Measurements from ENCODE around the gene CHST5. TPM values are rescaled to one million over a fixed set of nuclear protein-coding genes. Genes with fewer than 3 reads are reported as not detected.
"Not testable (repeated sequence)": the region's sequence is repeated elsewhere in the genome, so short reads cannot be mapped to it uniquely, and the experiment has no call there.

The CHST5 gene
- total RNA-seq, 1 donor from 2014 or later = 0.64 TPM

DNA sequence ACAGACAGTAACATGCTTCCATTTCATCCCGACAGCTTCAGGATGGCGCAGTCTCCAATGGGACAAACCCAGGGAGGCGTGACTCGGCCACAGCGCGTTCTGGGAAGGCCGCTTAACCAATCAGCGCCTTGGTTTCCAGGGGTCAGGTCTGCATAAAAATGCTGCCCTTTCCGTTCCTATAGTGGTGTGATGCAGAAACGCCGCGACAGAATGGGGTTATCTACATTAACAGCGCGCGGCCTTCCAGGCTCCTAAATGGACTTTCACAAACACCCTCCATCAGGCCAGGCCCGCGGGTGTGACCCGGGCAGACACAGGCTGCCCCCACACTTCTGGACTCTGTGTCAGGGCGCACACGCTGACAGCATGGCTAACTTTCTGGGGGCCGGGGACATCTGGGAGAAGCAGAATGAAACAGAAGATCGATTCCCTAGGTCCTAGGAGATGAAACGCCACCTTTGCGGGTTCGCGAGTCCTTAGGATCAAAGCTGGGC, 19.4 kb upstream of the CHST5 start:
- Mint-ChIP-seq H3K36me3 (ENCODE audit: unreplicated experiment) (no peaks in the 10 kb centered on the region), H3K4me3 (ENCODE audit: unreplicated experiment) (peak overlapping the region; percentile 98), H3K4me1 (ENCODE audit: low read depth, unreplicated experiment) (peaks cover 16% of the 10 kb centered on the region), H3K27ac (ENCODE audit: unreplicated experiment) (peak overlapping the region; percentile 95), H3K27me3 (ENCODE audit: unreplicated experiment) (no peaks in the 10 kb centered on the region), H3K9me3 (ENCODE audit: unreplicated experiment) (peaks cover 5% of the 10 kb centered on the region)
- TF ChIP-seq CTCF (IDR thresholded peaks at IDR 0.05; ENCODE audit: partially characterized antibody, unreplicated experiment) = no peak
- DNase-seq = peak; percentile 89

DNA sequence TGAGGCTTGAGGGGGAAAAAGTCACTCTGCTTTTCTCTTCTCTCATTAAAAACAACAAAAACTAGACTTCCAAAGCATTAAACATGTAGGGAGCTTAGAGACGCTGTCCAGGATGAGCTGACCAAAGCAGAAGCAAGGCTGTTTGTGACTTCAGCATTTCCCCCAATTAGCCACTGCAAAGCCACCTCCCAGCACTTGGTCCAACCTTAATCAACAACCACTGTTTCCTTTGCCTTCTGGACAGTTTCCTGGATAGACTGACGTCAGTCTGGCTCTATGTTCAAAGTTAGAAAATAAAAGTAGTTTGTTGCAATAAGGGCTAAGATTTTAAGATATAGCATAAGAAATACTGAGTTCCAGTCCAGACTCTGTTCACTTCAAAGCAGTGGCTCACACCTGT, 17.0 kb upstream of the CHST5 start:
- DNase-seq = no peak
- peaks cover 5% of the 10 kb centered on the region for H3K4me1 Mint-ChIP-seq (ENCODE audit: low read depth, unreplicated experiment)
- no peaks in the 10 kb centered on the region for H3K27me3 Mint-ChIP-seq (ENCODE audit: unreplicated experiment)
- no peak overlapping the region for H3K27ac Mint-ChIP-seq (ENCODE audit: unreplicated experiment)
- H3K9me3 Mint-ChIP-seq (ENCODE audit: unreplicated experiment) = peaks cover 2% of the 10 kb centered on the region
- H3K36me3 Mint-ChIP-seq (ENCODE audit: unreplicated experiment) = no peaks in the 10 kb centered on the region
- TF ChIP-seq CTCF (IDR thresholded peaks at IDR 0.05; ENCODE audit: partially characterized antibody, unreplicated experiment) = no peak
- H3K4me3 Mint-ChIP-seq (ENCODE audit: unreplicated experiment) = no peak overlapping the region

- H3K36me3 Mint-ChIP-seq (ENCODE audit: unreplicated experiment) = no peaks in the 10 kb centered on the region
- H3K4me1 Mint-ChIP-seq (ENCODE audit: low read depth, unreplicated experiment) = no peaks in the 10 kb centered on the region
- no peak for DNase-seq
- no peak overlapping the region for H3K4me3 Mint-ChIP-seq (ENCODE audit: unreplicated experiment)
- H3K27ac Mint-ChIP-seq (ENCODE audit: unreplicated experiment) = no peak overlapping the region
- H3K27me3 Mint-ChIP-seq (ENCODE audit: unreplicated experiment) = no peaks in the 10 kb centered on the region
- peaks cover 2% of the 10 kb centered on the region for H3K9me3 Mint-ChIP-seq (ENCODE audit: unreplicated experiment)
- no peak for TF ChIP-seq CTCF (IDR thresholded peaks at IDR 0.05; ENCODE audit: partially characterized antibody, unreplicated experiment)
Observed at GRCh38 chr16:75550211-75550662, 14.3 kb upstream of the CHST5 start.

DNA sequence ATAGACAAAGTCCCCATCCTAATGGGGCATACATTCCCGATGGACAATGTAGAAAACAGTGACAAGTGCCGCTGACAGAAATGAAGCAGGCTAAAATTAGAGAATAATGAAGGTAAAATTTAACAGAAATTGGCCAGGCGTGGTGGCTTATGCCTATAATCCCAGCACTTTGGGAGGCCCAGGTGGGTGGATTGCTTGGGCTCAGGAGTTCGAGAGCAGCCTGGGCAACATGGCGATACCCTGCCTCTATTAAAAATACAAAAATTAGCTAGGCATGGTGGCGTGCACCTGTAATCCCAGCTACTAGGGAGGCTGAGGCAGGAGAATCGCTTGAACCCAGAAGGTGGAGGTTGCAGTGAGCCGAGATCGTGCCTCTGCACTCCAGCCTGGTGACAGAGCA, 12.5 kb upstream of the CHST5 start:
- H3K27ac Mint-ChIP-seq (ENCODE audit: unreplicated experiment); H3K4me3 Mint-ChIP-seq (ENCODE audit: unreplicated experiment); H3K9me3 Mint-ChIP-seq (ENCODE audit: unreplicated experiment); H3K27me3 Mint-ChIP-seq (ENCODE audit: unreplicated experiment); H3K4me1 Mint-ChIP-seq (ENCODE audit: low read depth, unreplicated experiment); DNase-seq; H3K36me3 Mint-ChIP-seq (ENCODE audit: unreplicated experiment): not testable (repeated sequence)

GRCh38 chr16:75546293-75546692, 10.4 kb upstream of the CHST5 start:
- Mint-ChIP-seq H3K36me3 (ENCODE audit: unreplicated experiment) (no peaks in the 10 kb centered on the region), H3K4me1 (ENCODE audit: low read depth, unreplicated experiment) (no peaks in the 10 kb centered on the region)

DNA sequence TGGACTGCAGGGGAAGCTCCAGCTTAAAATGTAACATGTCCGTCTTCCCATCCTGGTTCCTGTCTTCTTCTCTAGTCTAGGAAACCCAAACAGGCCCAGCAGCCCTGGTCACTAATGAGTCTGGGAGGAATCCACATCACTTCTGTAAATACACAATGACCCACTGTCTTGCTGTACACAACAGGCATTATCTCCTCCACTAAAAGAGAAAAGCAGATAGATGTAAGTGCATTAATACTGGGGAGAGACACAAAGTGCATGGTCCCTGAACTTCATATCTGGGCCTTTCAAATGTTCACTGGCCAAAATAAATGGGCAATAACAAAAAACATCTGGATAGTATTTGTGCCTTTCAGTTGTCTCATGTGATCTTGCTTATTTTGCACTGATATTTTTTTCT, 10.0 kb upstream of the CHST5 start:
- DNase-seq; H3K27ac Mint-ChIP-seq (ENCODE audit: unreplicated experiment); H3K9me3 Mint-ChIP-seq (ENCODE audit: unreplicated experiment); H3K4me3 Mint-ChIP-seq (ENCODE audit: unreplicated experiment); H3K4me1 Mint-ChIP-seq (ENCODE audit: low read depth, unreplicated experiment); H3K36me3 Mint-ChIP-seq (ENCODE audit: unreplicated experiment); H3K27me3 Mint-ChIP-seq (ENCODE audit: unreplicated experiment): not testable (repeated sequence)

More at GRCh38 chr16:75546293-75546692, 10.4 kb upstream of the CHST5 start:
- TF ChIP-seq CTCF (IDR thresholded peaks at IDR 0.05; ENCODE audit: partially characterized antibody, unreplicated experiment) = no peak
- Mint-ChIP-seq H3K27ac (ENCODE audit: unreplicated experiment) (no peak overlapping the region), H3K27me3 (ENCODE audit: unreplicated experiment) (no peaks in the 10 kb centered on the region), H3K9me3 (ENCODE audit: unreplicated experiment) (peaks cover 2% of the 10 kb centered on the region), H3K4me3 (ENCODE audit: unreplicated experiment) (no peak overlapping the region)
- DNase-seq = no peak

DNA sequence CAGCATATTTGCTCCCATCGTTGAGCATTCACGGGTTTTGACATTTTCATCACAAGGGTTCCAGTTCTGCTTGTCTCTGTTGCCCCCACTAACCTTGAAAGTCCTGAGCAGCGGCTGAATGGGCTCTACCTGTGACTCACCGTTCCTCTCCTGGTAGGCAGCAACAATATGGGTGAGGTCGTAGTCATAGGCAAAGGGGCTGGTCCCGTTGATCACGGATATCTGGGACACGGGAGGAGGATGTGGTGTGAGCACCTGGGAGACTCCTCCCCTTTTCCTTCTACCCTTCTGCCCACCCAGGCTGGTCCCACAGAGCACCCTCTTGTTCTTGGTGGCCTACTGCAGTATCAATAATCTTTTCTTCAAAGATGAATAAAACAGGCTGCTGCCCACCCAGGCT, 6.6 kb upstream of the CHST5 start:
- not testable (repeated sequence) for H3K4me1 Mint-ChIP-seq (ENCODE audit: low read depth, unreplicated experiment); H3K27ac Mint-ChIP-seq (ENCODE audit: unreplicated experiment); DNase-seq; H3K4me3 Mint-ChIP-seq (ENCODE audit: unreplicated experiment); H3K27me3 Mint-ChIP-seq (ENCODE audit: unreplicated experiment); H3K36me3 Mint-ChIP-seq (ENCODE audit: unreplicated experiment); H3K9me3 Mint-ChIP-seq (ENCODE audit: unreplicated experiment)
